WTC11 (cell line): ENCODE data around the gene MTOR. TPM values are rescaled to one million over a fixed set of nuclear protein-coding genes. Genes with fewer than 3 reads are reported as not detected.

ENCODE experiments used
- ATAC-seq: fragments of 200-7000 bp; cut with Tn5 transposase; 2 replicates; pipeline ENCODE4 v1.10.0; 2021; ENCODE audit warnings: mild to moderate bottlenecking, moderate library complexity
- CTCF ChIA-PET: fragments of 300-600 bp; sonication (Branson Sonifier 250); formaldehyde crosslinking; loops from one replicate; lab custom pipeline; 2021; ENCODE audit warnings: antibody characterized with exemption; lab: Charles Lee
- POLR2A ChIA-PET: fragments of 350-600 bp; sonication (Branson Sonifier 250); formaldehyde crosslinking; loops from one replicate; lab custom pipeline; 2021; ENCODE audit warnings: antibody characterized with exemption; lab: Charles Lee
- DNase-seq: peaks from one replicate; pipeline ENCODE4 v3.0.0; 2021; ENCODE audit warnings: low spot score
- H3K27ac Mint-ChIP-seq: 2 replicates; pipeline ENCODE4 v1.8.0; 2021; ENCODE audit warnings: mixed read lengths
- H3K27me3 Mint-ChIP-seq: 2 replicates; pipeline ENCODE4 v1.8.0; 2021; ENCODE audit warnings: low read depth, mild to moderate bottlenecking, moderate library complexity, mixed read lengths
- H3K36me3 Mint-ChIP-seq: 2 replicates; pipeline ENCODE4 v1.8.0; 2021; ENCODE audit warnings: mixed read lengths
- H3K4me1 Mint-ChIP-seq: 2 replicates; pipeline ENCODE4 v1.8.0; 2022; ENCODE audit warnings: mixed read lengths
- H3K4me3 Mint-ChIP-seq: 2 replicates; pipeline ENCODE4 v1.8.0; 2021; ENCODE audit warnings: mild to moderate bottlenecking, moderate library complexity, mixed read lengths
- H3K9me3 Mint-ChIP-seq: 2 replicates; pipeline ENCODE4 v1.8.0; 2021; ENCODE audit warnings: mixed read lengths
- AFF4 ChIP-seq: sonication (generic); formaldehyde crosslinking; IDR thresholded peaks from 2 replicates; pipeline ENCODE4 v1.8.1; 2023; ENCODE audit warnings: mild to moderate bottlenecking, missing genetic modification reagents, borderline replicate concordance
- ATF6 ChIP-seq: sonication (generic); formaldehyde crosslinking; IDR thresholded peaks from 2 replicates; pipeline ENCODE4 v1.8.1; 2023; ENCODE audit warnings: mild to moderate bottlenecking, missing genetic modification reagents
- CBFB ChIP-seq: sonication (generic); formaldehyde crosslinking; IDR thresholded peaks from 2 replicates; pipeline ENCODE4 v1.8.1; 2022; ENCODE audit warnings: mild to moderate bottlenecking, low read depth, missing genetic modification reagents
- EMX1 ChIP-seq: fragments of 250-450 bp; sonication (Bioruptor Pico); IDR thresholded peaks from 2 replicates; pipeline ENCODE4 v1.8.0; 2021; ENCODE audit warnings: mild to moderate bottlenecking
- ESRRA ChIP-seq: sonication (generic); formaldehyde crosslinking; IDR thresholded peaks from 2 replicates; pipeline ENCODE4 v1.8.1; 2022; ENCODE audit warnings: mild to moderate bottlenecking, missing genetic modification reagents, borderline replicate concordance
- GRHL2 ChIP-seq: fragments of 250-450 bp; sonication (Bioruptor Pico); IDR thresholded peaks from 2 replicates; pipeline ENCODE4 v1.8.0; 2022; ENCODE audit warnings: mild to moderate bottlenecking, moderate library complexity; ENCODE audit not compliant: insufficient replicate concordance, severe bottlenecking
- HMGA2 ChIP-seq: fragments of 250-450 bp; sonication (Bioruptor Pico); IDR thresholded peaks from 2 replicates; pipeline ENCODE4 v1.4.0; 2021; ENCODE audit warnings: mild to moderate bottlenecking, moderate library complexity
- IRF2 ChIP-seq: sonication (generic); formaldehyde crosslinking; IDR thresholded peaks from 2 replicates; pipeline ENCODE4 v1.8.0; 2022; ENCODE audit warnings: low read depth, missing genetic modification reagents, borderline replicate concordance
- JAZF1 ChIP-seq: fragments of 250-450 bp; sonication (Bioruptor Pico); IDR thresholded peaks from 2 replicates; pipeline ENCODE4 v1.9.0; 2021; ENCODE audit warnings: moderate library complexity, mild to moderate bottlenecking, inconsistent platforms
- NFATC4 ChIP-seq: fragments of 250-450 bp; sonication (Bioruptor Pico); IDR thresholded peaks from 2 replicates; pipeline ENCODE4 v1.9.0; 2021; ENCODE audit warnings: mild to moderate bottlenecking
- NFE2L1 ChIP-seq: sonication (generic); formaldehyde crosslinking; IDR thresholded peaks from 2 replicates; pipeline ENCODE4 v1.8.1; 2023; ENCODE audit warnings: missing genetic modification reagents
- RORB ChIP-seq: fragments of 250-450 bp; sonication (Bioruptor Pico); IDR thresholded peaks from 2 replicates; pipeline ENCODE4 v1.9.0; 2021; ENCODE audit warnings: mild to moderate bottlenecking
- SP1 ChIP-seq: sonication (generic); formaldehyde crosslinking; conservative IDR thresholded peaks from 2 replicates; pipeline ENCODE4 v1.8.1; 2022; ENCODE audit warnings: missing genetic modification reagents
- TEAD4 ChIP-seq: sonication (generic); formaldehyde crosslinking; IDR thresholded peaks from 2 replicates; pipeline ENCODE4 v1.8.0; 2022; ENCODE audit warnings: mild to moderate bottlenecking, missing genetic modification reagents
- ZNF121 ChIP-seq: sonication (generic); formaldehyde crosslinking; IDR thresholded peaks from 2 replicates; pipeline ENCODE4 v1.8.0; 2023; ENCODE audit warnings: missing genetic modification reagents
- ZNF232 ChIP-seq: sonication (generic); formaldehyde crosslinking; IDR thresholded peaks from 2 replicates; pipeline ENCODE4 v1.8.0; 2022; ENCODE audit warnings: mild to moderate bottlenecking, missing genetic modification reagents
- ZNF317 ChIP-seq: sonication (generic); formaldehyde crosslinking; IDR thresholded peaks from 2 replicates; pipeline ENCODE4 v1.8.1; 2023; ENCODE audit warnings: low read depth, mild to moderate bottlenecking, moderate library complexity, missing genetic modification reagents, borderline replicate concordance
- ZNF396 ChIP-seq: fragments of 250-450 bp; sonication (Bioruptor Pico); IDR thresholded peaks from 2 replicates; pipeline ENCODE4 v1.8.0; 2021; ENCODE audit warnings: mild to moderate bottlenecking, moderate library complexity, borderline replicate concordance
- ZNF423 ChIP-seq: fragments of 250-450 bp; sonication (Bioruptor Pico); IDR thresholded peaks from 2 replicates; pipeline ENCODE4 v2.1.2; 2022; ENCODE audit warnings: mild to moderate bottlenecking, moderate library complexity
- ZNF532 ChIP-seq: fragments of 250-450 bp; sonication (Bioruptor Pico); IDR thresholded peaks from 2 replicates; pipeline ENCODE4 v1.9.0; 2021; ENCODE audit warnings: mild to moderate bottlenecking, borderline replicate concordance
- ZNF671 ChIP-seq: fragments of 250-450 bp; sonication (Bioruptor Pico); IDR thresholded peaks from 2 replicates; pipeline ENCODE4 v1.8.0; 2021; ENCODE audit warnings: mild to moderate bottlenecking
- total RNA-seq: library from RNA; stranded (reverse); gene quantifications from 3 replicates; pipeline ENCODE4 v1.2.3, GENCODE V29; 2021
- TF ChIP-seq, protein P1 (sequence below): sonication (generic); formaldehyde crosslinking; IDR thresholded peaks from 2 replicates; pipeline ENCODE4 v1.8.0; 2022; ENCODE audit warnings: missing genetic modification reagents

Gene MTOR
- total RNA-seq, 1 experiment from 2014 or later: 65.0 TPM

DNA sequence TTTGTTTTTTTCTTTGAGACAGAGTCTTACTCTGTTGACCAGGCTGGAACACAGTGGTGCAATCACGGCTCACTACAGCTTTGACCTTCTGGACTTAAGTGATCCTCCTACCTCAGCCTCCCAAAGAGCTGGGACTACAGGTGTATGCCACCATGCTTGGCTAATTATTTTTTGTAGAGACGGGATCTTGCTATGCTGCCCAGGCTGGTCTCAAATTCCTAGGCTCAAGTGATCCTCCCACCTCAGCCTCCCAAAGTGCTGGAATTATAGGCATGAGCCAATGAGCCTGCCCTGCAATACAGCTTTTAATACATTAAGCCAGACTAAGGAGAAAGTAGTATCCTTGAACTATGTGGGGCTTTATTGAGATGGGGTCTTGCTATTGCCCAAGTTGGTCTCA is 146.0 kb downstream of the MTOR start:
- Mint-ChIP-seq H3K9me3 (no peaks in the 10 kb centered on the region), H3K4me1 (no peaks in the 10 kb centered on the region), H3K4me3 (no peak overlapping the region), H3K27ac (no peak overlapping the region), H3K36me3 (peaks cover 38% of the 10 kb centered on the region), H3K27me3 (no peaks in the 10 kb centered on the region)
- ChIA-PET CTCF (no interaction called here), POLR2A (no interaction called here)
- TF ChIP-seq NFE2L1 (CRISPR knock-in tag) (no peak), ESRRA (CRISPR knock-in tag) (no peak), RORB (CRISPR knock-in tag) (no peak), ZNF121 (CRISPR knock-in tag) (peak; percentile 80)
- ATAC-seq: no peak
- DNase-seq: no peak

DNA sequence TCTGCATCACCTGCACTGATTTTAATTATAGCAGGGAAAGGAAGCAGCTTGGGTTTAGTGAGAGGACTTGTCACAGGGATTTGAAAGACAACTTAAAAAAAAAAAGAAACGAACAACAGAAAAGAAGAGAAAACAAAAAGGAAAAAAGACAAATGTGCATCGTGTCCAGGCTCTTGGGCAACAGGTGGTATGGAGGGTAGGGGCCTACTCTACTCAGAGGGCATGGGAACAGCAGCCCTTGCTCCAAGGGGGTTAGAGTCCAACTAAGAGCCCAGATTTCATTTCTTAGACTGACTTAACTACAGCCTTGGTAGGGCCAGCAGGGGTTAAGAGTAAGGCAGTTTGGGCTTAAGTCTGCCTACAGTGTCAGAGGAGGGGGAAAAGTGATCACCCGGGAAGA is 147.4 kb downstream of the MTOR start:
- Mint-ChIP-seq H3K36me3 (peaks cover 34% of the 10 kb centered on the region), H3K27ac (no peak overlapping the region)
- ATAC-seq: no peak

GRCh38 chr1:11109047-11109760 is 153.1 kb downstream of the MTOR start:
- H3K27me3 Mint-ChIP-seq: no peaks in the 10 kb centered on the region
- H3K4me1 Mint-ChIP-seq: no peaks in the 10 kb centered on the region
- ChIA-PET CTCF (interaction anchor here (0.7 to 1.9 kb wide), 2 partner anchors 72 to 277 kb away, joined by 3 to 5 read pairs; no protein-coding TSS in a partner anchor), POLR2A (interaction anchor here (0.7 kb wide), 1 partner anchor 611 kb away, joined by 4 read pairs; no protein-coding TSS in a partner anchor)
- ATAC-seq: no peak
- no peaks in the 10 kb centered on the region for H3K9me3 Mint-ChIP-seq
- no peak overlapping the region for H3K27ac Mint-ChIP-seq
- H3K36me3 Mint-ChIP-seq: peaks cover 48% of the 10 kb centered on the region
- no peak for TF ChIP-seq NFE2L1 (CRISPR knock-in tag)
- no peak for TF ChIP-seq EMX1
- no peak for TF ChIP-seq ZNF671
- TF ChIP-seq, protein P1, sequence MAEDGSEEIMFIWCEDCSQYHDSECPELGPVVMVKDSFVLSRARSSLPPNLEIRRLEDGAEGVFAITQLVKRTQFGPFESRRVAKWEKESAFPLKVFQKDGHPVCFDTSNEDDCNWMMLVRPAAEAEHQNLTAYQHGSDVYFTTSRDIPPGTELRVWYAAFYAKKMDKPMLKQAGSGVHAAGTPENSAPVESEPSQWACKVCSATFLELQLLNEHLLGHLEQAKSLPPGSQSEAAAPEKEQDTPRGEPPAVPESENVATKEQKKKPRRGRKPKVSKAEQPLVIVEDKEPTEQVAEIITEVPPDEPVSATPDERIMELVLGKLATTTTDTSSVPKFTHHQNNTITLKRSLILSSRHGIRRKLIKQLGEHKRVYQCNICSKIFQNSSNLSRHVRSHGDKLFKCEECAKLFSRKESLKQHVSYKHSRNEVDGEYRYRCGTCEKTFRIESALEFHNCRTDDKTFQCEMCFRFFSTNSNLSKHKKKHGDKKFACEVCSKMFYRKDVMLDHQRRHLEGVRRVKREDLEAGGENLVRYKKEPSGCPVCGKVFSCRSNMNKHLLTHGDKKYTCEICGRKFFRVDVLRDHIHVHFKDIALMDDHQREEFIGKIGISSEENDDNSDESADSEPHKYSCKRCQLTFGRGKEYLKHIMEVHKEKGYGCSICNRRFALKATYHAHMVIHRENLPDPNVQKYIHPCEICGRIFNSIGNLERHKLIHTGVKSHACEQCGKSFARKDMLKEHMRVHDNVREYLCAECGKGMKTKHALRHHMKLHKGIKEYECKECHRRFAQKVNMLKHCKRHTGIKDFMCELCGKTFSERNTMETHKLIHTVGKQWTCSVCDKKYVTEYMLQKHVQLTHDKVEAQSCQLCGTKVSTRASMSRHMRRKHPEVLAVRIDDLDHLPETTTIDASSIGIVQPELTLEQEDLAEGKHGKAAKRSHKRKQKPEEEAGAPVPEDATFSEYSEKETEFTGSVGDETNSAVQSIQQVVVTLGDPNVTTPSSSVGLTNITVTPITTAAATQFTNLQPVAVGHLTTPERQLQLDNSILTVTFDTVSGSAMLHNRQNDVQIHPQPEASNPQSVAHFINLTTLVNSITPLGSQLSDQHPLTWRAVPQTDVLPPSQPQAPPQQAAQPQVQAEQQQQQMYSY (CRISPR knock-in tag): no peak
- TF ChIP-seq ZNF317 (CRISPR knock-in tag): no peak
- no peak for TF ChIP-seq ATF6 (CRISPR knock-in tag)
- no peak for TF ChIP-seq AFF4 (CRISPR knock-in tag)
- no peak for TF ChIP-seq ZNF396
- TF ChIP-seq ZNF532 (CRISPR knock-in tag): no peak
- no peak for TF ChIP-seq IRF2 (CRISPR knock-in tag)
- TF ChIP-seq TEAD4 (CRISPR knock-in tag): no peak
- no peak for DNase-seq
- H3K4me3 Mint-ChIP-seq: no peak overlapping the region

More for the DNA sequence above, 147.4 kb downstream of the MTOR start:
- no peaks in the 10 kb centered on the region for H3K27me3 Mint-ChIP-seq
- DNase-seq: no peak
- ChIA-PET CTCF (interaction anchor here (1.0 kb wide), 1 partner anchor 51 kb away, joined by 4 read pairs; no protein-coding TSS in a partner anchor), POLR2A (no interaction called here)
- no peak overlapping the region for H3K4me3 Mint-ChIP-seq
- no peaks in the 10 kb centered on the region for H3K4me1 Mint-ChIP-seq
- H3K9me3 Mint-ChIP-seq: no peaks in the 10 kb centered on the region
- no peak for TF ChIP-seq JAZF1
- no peak for TF ChIP-seq GRHL2 (CRISPR knock-in tag)
- no peak for TF ChIP-seq SP1
- no peak for TF ChIP-seq ZNF232 (CRISPR knock-in tag)
- TF ChIP-seq CBFB (CRISPR knock-in tag): no peak
- no peak for TF ChIP-seq NFATC4 (CRISPR knock-in tag)
- no peak for TF ChIP-seq HMGA2 (CRISPR knock-in tag)
- TF ChIP-seq ZNF423 (CRISPR knock-in tag): no peak
